ENCODE results near the gene MUC5B.
"Not testable (repeated sequence)": the region's sequence is repeated elsewhere in the genome, so short reads cannot be mapped to it uniquely, and the experiment has no call there.

The MUC5B gene

DNA sequence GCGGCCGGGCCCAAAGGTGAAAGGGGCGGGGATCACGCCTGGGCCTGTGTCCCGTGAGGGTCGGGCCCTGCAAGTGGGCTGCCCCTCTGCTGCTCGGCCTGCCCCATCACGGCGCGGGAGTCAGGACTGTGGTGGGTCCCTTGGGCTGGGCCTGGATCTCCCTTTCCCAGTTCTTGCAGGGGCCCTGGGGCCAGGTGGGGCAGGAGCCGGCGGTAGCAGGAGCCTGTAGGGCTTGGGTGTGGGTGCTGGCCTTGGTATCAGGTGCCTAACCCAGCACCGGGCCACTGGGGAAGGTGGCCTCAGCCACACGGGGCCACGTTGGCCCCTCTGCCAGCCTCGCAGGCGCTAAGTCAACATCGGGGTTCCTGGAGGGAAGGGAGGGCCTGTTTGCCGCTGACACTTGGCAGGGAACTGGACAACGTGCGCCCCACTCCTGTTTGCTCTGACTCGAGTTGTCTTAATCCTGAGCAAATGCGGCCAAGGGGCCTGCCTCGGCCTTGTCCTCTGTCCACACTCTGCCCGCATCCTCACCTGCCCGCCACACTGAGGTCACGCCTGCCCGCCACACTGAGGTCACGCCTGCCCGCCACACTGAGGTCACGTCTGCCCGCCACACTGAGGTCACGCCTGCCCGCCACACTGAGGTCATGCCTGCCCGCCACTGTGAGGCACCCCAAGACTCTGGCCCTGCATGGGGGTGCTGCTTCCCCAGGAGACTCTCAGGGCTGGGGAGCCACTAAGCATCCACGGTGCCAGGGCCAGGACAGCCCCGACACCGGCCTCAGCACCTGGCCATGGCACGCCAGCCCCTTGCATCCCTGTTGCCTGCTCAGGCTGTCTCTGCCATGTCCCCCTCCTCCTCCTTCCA, 14.2 kb upstream of the MUC5B start:
- H3K36me3 ChIP-seq (ENCODE audit: control insufficient read depth, insufficient read depth, low read length), result no peaks in the 10 kb centered on the region
- peaks cover 19% of the 10 kb centered on the region for H3K4me1 ChIP-seq (ENCODE audit: control insufficient read depth, insufficient read depth, low read length)
- H3K9me3 ChIP-seq (ENCODE audit: control insufficient read depth, low read length), result no peaks in the 10 kb centered on the region
- H3K9ac ChIP-seq (ENCODE audit: low read length), result no peak overlapping the region
- H3K4me3 ChIP-seq (ENCODE audit: low read length), result no peak overlapping the region
- H3K27me3 ChIP-seq (ENCODE audit: control insufficient read depth, insufficient read depth, low read length), result peaks cover 3% of the 10 kb centered on the region

DNA sequence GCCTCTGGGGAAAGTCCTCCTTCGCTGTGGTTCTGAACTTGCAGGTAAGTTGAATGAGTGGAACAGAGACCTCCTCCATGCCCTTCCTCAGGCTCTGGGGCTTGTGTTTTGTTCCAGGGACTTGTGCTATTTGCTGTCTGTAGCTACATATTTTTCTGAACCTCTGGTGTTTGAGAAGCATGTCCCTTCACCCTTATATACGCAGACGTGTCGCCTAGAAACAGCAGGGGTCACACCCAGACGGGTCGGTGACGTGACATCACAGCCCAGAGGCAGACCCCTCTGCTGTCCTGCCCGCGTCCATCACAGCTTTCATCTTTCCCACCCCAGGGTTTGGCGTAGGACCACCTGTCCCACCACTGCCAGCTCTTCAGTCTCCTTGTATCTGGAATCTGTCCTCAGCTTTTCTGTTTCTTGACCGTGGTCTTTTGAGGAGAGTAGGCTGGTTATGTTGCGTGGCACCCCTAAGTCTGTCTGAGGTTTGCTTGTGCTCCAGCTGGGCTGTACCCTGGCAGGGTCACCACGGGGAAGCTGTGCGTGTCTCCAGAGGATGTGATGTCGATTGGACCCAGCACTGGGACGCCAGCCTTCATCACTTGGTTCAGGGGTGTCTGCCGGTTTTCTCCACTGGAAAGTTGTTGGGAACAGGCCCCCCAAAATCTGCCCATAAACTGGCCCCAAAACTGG, 13.4 kb upstream of the MUC5B start:
- Histone ChIP-seq H3K36me3 (ENCODE audit: control insufficient read depth, insufficient read depth, low read length) (no peaks in the 10 kb centered on the region), H3K9me3 (ENCODE audit: control insufficient read depth, low read length) (no peaks in the 10 kb centered on the region), H3K4me1 (ENCODE audit: control insufficient read depth, insufficient read depth, low read length) (peaks cover 14% of the 10 kb centered on the region), H3K9ac (ENCODE audit: low read length) (no peak overlapping the region), H3K4me3 (ENCODE audit: low read length) (no peak overlapping the region), H3K27me3 (ENCODE audit: control insufficient read depth, insufficient read depth, low read length) (peaks cover 3% of the 10 kb centered on the region)

DNA sequence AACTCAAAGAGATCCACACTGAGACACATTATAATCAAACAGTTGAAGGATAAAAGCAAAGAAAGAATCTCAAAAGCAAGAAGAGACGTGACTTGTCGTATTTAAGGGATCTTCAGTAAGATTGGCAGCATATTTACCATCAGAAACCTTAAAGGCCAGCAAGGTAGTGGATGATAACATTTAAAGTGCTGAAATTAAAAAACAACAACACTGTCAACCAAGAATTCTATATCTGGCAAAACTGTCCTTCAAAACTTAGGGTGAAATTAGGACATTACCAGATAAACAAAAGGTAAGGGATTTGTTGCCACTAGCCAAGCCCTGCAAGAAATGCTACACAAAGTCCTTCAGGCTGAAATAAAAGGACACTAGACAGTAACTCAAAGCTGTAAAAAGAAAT, 11.0 kb upstream of the MUC5B start:
- Histone ChIP-seq H3K27me3 (ENCODE audit: control insufficient read depth, insufficient read depth, low read length) (no peaks in the 10 kb centered on the region), H3K9me3 (ENCODE audit: control insufficient read depth, low read length) (no peaks in the 10 kb centered on the region), H3K4me3 (ENCODE audit: low read length) (no peak overlapping the region), H3K4me1 (ENCODE audit: control insufficient read depth, insufficient read depth, low read length) (peaks cover 14% of the 10 kb centered on the region), H3K9ac (ENCODE audit: low read length) (no peak overlapping the region), H3K36me3 (ENCODE audit: control insufficient read depth, insufficient read depth, low read length) (no peaks in the 10 kb centered on the region)

DNA sequence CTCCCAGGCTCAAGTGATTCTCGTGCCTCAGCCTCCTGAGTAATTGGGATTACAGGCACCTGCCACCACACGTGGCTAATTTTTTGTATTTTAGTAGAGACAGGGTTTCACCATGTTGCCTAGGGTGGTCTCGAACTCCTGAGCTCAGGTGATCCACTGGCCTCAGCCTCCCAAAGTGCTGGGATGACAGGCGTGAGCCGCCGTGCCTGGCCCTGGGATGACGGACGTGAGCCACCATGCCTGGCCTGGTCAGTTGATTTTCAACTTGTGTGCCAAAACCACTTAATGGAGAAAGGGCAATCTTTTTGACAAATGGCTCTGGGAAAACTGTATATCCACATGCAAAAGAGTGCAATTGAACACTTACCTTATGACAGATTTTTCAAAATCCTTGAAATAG, 7.0 kb upstream of the MUC5B start:
- H3K36me3 ChIP-seq (ENCODE audit: control insufficient read depth, insufficient read depth, low read length); H3K27me3 ChIP-seq (ENCODE audit: control insufficient read depth, insufficient read depth, low read length): not testable (repeated sequence)

DNA sequence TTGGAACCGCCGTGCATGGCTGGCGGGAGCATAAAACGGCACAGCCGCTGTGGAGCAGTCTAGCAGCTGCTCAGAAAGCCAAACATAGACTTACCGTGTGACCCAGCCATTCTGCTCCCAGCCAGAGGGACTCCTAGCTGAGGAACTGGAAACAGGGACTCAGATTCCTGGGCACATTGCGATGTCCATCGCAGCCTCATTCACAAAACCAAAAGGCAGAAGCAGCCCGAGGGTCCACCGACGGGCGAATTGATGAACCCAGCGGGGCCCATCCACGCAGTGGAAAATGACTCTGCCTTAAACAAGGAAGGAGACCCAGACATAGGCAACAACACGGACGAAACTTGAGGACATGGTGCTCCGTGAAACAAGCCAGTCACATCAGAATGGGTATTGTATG, 5.7 kb upstream of the MUC5B start:
- Histone ChIP-seq H3K9ac (ENCODE audit: low read length) (no peak overlapping the region), H3K27me3 (ENCODE audit: control insufficient read depth, insufficient read depth, low read length) (peaks cover 15% of the 10 kb centered on the region), H3K9me3 (ENCODE audit: control insufficient read depth, low read length) (no peaks in the 10 kb centered on the region), H3K4me1 (ENCODE audit: control insufficient read depth, insufficient read depth, low read length) (peaks cover 20% of the 10 kb centered on the region), H3K4me3 (ENCODE audit: low read length) (no peak overlapping the region), H3K36me3 (ENCODE audit: control insufficient read depth, insufficient read depth, low read length) (no peaks in the 10 kb centered on the region)

More for the DNA sequence above, 7.0 kb upstream of the MUC5B start:
- not testable (repeated sequence) for H3K4me3 ChIP-seq (ENCODE audit: low read length); H3K9me3 ChIP-seq (ENCODE audit: control insufficient read depth, low read length); H3K9ac ChIP-seq (ENCODE audit: low read length)
- peaks cover 16% of the 10 kb centered on the region for H3K4me1 ChIP-seq (ENCODE audit: control insufficient read depth, insufficient read depth, low read length)

DNA sequence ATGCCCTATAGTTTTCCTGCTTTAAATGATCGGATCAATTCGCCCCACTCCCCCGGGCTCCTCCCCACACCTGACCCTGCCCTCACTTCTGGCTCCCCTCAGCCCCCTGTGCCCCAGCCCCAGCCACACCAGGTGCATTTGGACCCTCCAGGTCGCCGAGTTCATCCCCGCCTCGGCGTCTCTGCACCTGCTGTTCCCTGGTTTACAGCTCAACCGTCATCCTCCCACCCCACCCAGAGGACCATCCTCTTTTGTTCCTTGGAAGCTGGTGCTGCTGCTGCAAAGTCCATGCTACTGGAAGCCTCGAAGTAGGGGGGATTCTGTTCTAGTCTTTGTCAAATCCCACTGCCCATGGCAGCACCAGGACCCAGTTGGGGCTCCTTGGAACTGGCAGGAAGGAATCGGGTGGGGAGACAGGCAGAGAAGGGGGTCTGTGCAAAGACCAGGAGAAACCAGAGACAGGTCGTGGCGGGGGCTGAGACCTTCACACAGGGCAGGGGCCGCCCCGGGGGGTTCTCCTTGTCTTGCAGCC, 4.5 kb upstream of the MUC5B start:
- no peak overlapping the region for H3K9ac ChIP-seq (ENCODE audit: low read length)

DNA sequence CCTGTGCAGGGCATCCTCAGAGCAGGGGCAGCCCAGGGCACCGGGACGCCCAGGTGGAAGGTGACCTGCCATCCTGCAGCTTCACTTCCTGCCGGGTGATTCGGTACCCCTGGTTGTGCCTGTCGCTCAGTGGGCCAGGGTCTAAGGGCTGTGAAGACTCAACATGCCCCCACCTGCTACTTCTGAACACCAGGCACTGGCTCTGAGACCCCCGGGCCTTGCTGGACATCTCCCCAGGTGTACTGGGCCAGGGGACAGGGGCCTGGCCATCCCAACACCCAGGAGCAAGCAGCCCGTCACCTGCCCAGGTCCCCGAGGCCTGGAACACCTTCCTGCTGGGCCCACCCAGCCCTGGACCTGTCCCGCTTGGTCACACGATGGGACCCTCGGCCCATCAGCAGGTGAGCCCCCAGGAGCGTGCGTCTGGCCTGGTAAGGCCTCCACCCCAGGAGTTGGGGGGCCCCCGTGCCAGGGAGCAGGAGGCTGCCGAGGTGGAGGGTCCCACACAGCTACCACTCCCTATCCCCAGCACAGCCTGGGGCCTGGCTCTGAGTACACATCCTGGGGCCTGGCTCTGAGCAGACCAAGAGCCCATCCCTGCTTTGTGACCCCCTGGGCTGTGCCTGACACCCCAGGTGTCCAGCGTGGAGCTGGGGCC, 3.9 kb upstream of the MUC5B start:
- Histone ChIP-seq H3K36me3 (ENCODE audit: control insufficient read depth, insufficient read depth, low read length) (no peaks in the 10 kb centered on the region), H3K4me3 (ENCODE audit: low read length) (no peak overlapping the region), H3K27me3 (ENCODE audit: control insufficient read depth, insufficient read depth, low read length) (peaks cover 17% of the 10 kb centered on the region), H3K9me3 (ENCODE audit: control insufficient read depth, low read length) (no peaks in the 10 kb centered on the region), H3K9ac (ENCODE audit: low read length) (no peak overlapping the region), H3K4me1 (ENCODE audit: control insufficient read depth, insufficient read depth, low read length) (peaks cover 36% of the 10 kb centered on the region)

More for the DNA sequence above, 4.5 kb upstream of the MUC5B start:
- Histone ChIP-seq H3K4me1 (ENCODE audit: control insufficient read depth, insufficient read depth, low read length) (peaks cover 31% of the 10 kb centered on the region), H3K36me3 (ENCODE audit: control insufficient read depth, insufficient read depth, low read length) (no peaks in the 10 kb centered on the region), H3K9me3 (ENCODE audit: control insufficient read depth, low read length) (no peaks in the 10 kb centered on the region), H3K4me3 (ENCODE audit: low read length) (no peak overlapping the region), H3K27me3 (ENCODE audit: control insufficient read depth, insufficient read depth, low read length) (peaks cover 17% of the 10 kb centered on the region)

DNA sequence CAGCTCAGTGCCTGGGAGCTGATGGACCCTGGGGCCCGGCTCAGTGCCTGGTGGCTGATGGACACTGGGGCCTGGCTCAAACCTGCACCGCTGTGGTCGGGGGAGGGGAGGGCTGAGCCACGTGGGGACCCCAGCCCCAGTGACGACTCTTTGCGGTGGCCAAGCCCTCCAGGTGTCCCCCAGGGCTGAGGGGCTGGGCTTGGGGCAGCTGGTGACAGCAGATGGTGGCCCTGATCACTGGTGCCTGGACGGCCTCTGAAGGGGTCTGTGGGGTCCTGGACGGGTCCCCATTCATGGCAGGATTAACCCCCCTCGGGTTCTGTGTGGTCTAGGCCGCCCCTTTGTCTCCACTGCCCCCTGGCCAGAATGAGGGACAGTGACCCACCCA, 3.4 kb upstream of the MUC5B start:
- peaks cover 17% of the 10 kb centered on the region for H3K27me3 ChIP-seq (ENCODE audit: control insufficient read depth, insufficient read depth, low read length)
- H3K4me1 ChIP-seq (ENCODE audit: control insufficient read depth, insufficient read depth, low read length), result peaks cover 39% of the 10 kb centered on the region
- H3K9ac ChIP-seq (ENCODE audit: low read length), result no peak overlapping the region
- no peaks in the 10 kb centered on the region for H3K36me3 ChIP-seq (ENCODE audit: control insufficient read depth, insufficient read depth, low read length)
- H3K9me3 ChIP-seq (ENCODE audit: control insufficient read depth, low read length), result no peaks in the 10 kb centered on the region
- H3K4me3 ChIP-seq (ENCODE audit: low read length), result no peak overlapping the region

DNA sequence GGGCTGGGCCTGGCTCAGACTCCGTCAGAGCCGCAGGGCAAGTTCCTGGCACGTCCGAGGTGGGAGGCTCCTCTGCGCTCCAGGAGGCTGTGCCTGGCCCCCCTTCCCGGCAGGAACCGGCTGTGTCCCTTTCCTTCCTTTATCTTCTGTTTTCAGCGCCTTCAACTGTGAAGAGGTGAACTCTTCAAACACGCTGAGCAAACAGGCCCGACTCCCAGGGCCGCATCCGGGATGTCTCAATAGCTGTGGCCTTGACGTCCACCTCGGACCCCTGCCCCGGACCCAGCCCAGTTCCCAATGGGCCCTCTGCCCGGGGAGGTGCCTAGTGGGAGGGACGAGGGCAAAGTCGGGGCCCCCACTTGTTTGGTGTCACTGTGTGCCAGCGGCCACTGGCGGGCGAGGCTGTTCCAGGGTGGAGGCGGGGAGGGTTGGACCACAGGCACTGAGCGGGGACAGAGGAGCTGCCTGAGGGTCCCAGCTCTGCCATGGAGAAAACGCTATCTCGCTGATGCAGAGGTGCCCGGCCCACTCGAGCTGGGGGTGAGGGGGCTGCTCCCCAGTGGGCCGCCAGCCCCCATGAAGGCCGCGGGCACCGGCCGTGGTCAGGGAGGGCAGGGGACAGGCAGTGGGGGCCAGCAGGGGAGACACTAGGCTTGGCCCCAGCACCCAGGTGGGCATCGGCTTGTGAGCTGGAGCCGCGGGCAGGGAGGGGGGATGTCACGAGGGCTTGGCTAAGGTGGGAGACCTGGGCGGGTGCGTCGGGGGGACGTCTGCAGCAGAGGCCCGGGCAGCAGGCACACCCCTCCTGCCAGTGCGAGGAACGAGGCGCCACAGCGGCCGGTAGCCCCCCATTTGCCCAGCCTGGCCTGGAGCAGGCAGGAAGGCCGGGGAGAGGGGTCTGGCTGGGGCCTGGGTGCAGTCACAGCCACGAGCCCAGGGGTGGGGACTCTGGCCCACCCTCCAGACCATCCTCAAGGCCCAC, 2.7 kb upstream of the MUC5B start:
- no peaks in the 10 kb centered on the region for H3K36me3 ChIP-seq (ENCODE audit: control insufficient read depth, insufficient read depth, low read length)
- H3K9ac ChIP-seq (ENCODE audit: low read length), result no peak overlapping the region
- H3K27me3 ChIP-seq (ENCODE audit: control insufficient read depth, insufficient read depth, low read length), result peaks cover 17% of the 10 kb centered on the region
- H3K9me3 ChIP-seq (ENCODE audit: control insufficient read depth, low read length), result no peaks in the 10 kb centered on the region
- no peak overlapping the region for H3K4me3 ChIP-seq (ENCODE audit: low read length)
- peaks cover 39% of the 10 kb centered on the region for H3K4me1 ChIP-seq (ENCODE audit: control insufficient read depth, insufficient read depth, low read length)

DNA sequence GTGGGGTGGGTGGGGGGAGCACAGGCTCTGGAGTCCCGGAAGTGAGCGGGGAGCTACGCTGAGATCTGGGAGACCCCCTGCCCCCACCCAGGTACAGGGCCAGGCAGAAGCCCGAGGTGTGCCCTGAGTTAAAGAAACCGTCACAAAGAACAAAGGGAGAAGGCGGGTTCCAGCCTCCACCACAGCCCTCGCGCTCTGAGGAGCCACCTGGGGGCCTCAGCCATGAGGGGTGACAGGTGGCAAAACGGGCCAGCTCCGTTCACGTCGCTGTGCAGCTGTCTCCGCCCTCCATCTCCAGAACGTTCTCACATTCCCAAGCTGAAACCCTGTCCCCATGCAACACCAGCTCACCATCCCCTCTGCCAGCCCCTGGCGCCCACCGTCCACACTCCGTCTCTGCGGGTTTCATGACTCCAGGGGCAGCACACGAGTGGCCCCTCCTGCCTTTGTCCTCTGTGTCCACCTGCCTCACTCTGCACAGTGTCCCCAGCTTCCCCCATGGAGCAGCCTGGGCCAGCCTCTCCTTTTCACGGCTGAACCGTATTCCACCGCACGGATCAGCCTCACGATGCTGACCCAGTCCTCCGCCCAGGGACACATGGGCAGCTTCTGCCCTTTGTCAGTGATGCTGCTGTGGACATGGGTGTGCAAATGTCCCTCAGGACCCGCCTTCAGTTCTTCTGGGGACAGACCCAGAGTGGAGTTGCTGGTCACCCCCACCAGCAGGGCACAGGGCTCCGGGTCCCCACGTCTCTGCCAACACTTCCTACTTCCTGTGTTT, 1.7 kb upstream of the MUC5B start:
- Histone ChIP-seq H3K9me3 (ENCODE audit: control insufficient read depth, low read length) (no peaks in the 10 kb centered on the region), H3K36me3 (ENCODE audit: control insufficient read depth, insufficient read depth, low read length) (no peaks in the 10 kb centered on the region), H3K4me1 (ENCODE audit: control insufficient read depth, insufficient read depth, low read length) (peaks cover 39% of the 10 kb centered on the region), H3K9ac (ENCODE audit: low read length) (no peak overlapping the region), H3K27me3 (ENCODE audit: control insufficient read depth, insufficient read depth, low read length) (peaks cover 17% of the 10 kb centered on the region), H3K4me3 (ENCODE audit: low read length) (no peak overlapping the region)
